Left lobe of liver (tissue), 2 donors: ENCODE measurements around the gene LDLRAD4. TPM values are rescaled to one million over a fixed set of nuclear protein-coding genes. Genes with fewer than 3 reads are reported as not detected.

Experiments used
- ATAC-seq: fragments of 200-7000 bp; cut with Tn5 transposase; one replicate; pipeline ENCODE4 v1.9.1; 2020; ENCODE audit warnings: mild to moderate bottlenecking, moderate library complexity
- DNase-seq: peaks from one replicate; pipeline ENCODE4 v3.0.0-alpha.2; 2020; ENCODE audit warnings: low spot score
- total RNA-seq: library from RNA; stranded (reverse); gene quantifications from one replicate; pipeline ENCODE4 v1.2.1, GENCODE V29; 2021
- donor health status: DM: no; HTN: no; CAD: no; lungs with moderate emphysema.
- donor health status: DM: no; HTN: yes; CAD: no.

LDLRAD4 gene
- total RNA-seq, 1 donor from 2014 or later: 41.9 TPM

DNA sequence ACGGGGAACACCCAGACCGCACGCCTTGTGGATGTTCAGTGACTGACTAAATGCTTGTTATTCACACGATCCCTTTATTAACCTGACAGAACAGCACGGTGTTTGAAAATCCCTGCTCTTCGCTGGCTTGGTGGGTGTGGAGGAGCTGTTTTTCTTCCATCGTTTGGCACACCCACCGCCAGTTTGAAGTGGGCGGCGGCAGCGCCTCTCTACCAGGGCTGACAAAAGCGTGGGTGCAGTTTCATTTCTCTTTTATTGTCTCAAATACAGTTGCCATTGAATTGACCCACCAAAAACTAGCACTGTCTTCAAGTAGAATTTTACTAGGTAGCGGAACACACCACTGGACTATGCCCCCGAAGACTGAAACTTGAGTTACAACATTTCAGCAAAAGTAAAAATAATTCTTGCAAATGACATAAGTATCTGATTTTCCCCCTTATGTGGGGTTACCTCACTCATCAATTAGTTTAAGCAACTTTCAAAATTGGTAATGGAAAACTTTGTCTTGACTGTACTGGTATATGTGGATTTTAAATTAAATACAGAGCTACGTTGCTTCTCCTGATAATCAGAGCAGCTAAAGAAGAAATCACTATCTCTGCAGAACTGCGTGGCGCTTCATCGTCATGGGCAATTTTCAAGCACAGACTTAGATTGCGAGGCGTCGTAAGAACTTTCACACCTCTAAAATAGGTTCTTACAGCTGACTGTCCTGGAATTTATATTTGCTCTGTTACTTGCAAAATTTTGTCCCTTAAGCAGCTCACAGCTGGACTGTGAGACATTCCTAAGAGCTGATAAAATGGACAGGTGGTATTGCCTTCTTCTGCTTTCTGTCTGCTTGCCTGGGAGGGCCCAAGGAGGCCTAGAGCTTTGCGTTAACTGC lies 60.9 kb downstream of the LDLRAD4 start:
- ATAC-seq (no peak), DNase-seq (no peak)

DNA sequence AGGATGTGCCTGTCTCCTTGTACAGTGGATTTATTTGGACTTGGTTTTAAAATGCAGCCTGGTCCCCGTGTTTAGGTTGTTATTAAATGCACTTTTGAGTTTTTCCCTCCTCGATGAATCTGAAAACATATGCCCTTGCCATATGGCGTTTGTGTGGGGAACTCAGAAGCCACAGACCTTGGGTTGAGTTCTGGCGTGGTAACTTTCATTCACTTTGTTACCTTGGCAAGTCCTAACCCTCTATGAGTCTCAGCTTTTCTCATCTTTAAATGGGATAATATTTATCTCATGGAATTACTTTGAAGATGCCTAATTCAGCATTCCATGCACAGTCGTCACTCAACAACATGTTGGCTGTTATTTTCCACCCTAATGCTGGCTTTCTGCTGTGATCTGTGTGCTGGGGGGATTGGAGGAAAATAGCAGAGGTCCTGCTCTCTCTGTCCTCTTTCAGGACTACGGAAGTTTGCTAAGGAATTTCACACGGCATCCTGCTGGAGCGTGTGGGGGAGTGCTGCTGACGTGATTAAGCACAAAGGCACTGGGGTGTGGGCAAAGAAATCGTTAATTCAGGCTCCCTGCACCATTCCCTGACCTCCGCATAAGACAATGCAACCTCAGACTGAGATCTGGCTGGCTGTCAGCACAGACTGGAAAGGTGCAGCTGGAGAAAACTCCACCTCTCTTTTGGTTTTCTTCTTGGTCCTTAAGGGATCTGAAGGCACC lies 61.7 kb downstream of the LDLRAD4 start:
- no peak for DNase-seq
- no peak for ATAC-seq

- DNase-seq (no peak), ATAC-seq (no peak)
These were observed 62.8 kb downstream of the LDLRAD4 start for GRCh38 chr18:13281406-13281805.

GRCh38 chr18:13283746-13284145 lies 65.2 kb downstream of the LDLRAD4 start:
- DNase-seq (no peak), ATAC-seq (no peak)

DNA sequence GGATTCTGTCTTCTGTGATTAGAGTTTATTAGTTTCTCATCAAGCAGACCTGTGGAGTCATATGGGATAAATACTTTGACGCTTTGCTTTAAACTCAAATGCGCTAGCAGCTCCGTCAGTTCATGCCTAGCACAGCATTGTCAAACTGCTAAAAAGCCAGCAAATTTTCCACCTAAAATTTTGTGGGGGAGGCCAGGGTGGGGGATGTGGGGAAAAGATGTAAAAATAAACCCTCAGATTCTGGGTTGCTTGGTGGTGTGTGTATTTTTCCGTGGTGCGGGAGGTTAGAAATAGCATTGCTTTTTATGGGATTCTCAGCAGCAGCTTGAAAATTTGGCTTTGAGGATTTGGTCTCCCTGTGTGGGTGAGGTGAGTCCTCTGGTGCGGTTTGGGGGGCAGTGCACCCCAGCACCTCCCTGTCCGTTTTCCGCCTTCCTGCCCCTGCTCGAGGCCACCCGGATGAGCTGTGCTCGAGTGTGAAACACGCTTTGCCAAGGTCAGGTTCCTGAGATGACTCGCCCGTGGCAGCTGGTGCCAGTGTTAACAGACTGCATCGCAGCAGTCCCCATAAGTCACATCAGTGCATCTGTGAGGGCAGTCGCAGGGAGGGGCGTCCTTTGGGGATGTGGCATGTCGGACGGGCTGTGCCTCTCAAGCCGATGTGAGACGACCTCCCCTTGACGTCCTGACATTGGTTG lies 65.9 kb downstream of the LDLRAD4 start:
- ATAC-seq: no peak

GRCh38 chr18:13285874-13286273 lies 67.3 kb downstream of the LDLRAD4 start:
- ATAC-seq: peak; percentile 78
- DNase-seq: no peak

More for the DNA sequence above, 65.9 kb downstream of the LDLRAD4 start:
- no peak for DNase-seq

DNA sequence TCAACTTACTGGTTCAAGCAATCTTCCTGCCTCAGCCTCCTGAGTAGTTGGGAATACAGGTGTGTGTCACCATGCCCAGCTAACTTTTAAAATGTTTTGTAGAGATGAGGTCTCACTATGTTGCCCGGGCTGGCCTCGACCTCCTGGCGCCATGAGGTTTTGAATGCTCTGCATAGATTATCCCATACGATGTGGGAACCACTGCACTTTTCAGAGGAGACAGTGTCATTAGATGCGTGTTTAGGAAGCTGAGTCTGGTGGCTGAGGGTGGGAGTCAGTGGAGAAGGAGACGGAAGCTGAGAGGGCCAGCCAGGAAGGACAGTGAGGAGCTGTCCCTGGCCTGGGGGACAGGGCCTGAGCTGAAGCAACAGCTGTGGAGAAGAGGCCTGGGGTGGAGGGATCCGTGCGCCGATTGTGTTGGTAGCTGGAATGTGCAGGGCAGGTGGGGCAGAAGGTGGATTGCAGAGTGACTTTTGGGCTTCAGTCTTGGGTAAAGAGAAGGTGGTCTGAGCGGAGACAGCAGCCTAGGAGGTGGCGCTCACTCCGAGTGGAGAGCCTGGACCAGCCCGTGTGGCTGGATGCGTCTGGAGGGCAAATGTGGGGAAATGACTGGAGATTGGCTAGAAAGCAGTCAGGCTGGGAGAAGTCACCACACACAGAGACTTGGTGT lies 68.0 kb downstream of the LDLRAD4 start:
- ATAC-seq (no peak), DNase-seq (no peak)

- no peak for DNase-seq
- no peak for ATAC-seq
These were observed 68.8 kb downstream of the LDLRAD4 start for GRCh38 chr18:13287372-13287771.

- DNase-seq (no peak), ATAC-seq (no peak)
These were observed 70.1 kb downstream of the LDLRAD4 start for GRCh38 chr18:13288509-13289133.

- ATAC-seq: no peak
- DNase-seq: no peak
These were observed 71.1 kb downstream of the LDLRAD4 start for GRCh38 chr18:13289481-13290205.

- ATAC-seq (peak; percentile 77), DNase-seq (no peak)
These were observed 72.3 kb downstream of the LDLRAD4 start for GRCh38 chr18:13290856-13291271.

DNA sequence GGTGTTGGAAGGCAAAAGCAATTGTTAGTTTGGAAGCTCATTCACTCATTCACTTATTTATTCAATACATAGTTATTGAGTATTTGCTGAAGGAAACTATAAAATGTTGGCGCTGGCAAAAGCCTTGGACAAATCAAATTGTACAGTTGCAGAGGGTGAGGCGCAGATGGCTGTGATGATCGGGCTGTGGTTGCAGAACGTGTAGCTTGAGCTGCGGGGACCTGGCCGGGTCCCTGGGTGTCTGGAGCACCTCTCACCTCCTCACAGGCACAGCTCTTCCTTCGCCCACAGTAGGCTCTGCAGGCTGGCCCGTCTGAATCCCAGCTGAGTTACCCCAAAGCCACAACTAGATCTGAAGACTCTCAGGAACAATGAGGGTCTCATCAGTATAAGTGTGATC lies 72.7 kb downstream of the LDLRAD4 start:
- DNase-seq (no peak), ATAC-seq (no peak)

DNA sequence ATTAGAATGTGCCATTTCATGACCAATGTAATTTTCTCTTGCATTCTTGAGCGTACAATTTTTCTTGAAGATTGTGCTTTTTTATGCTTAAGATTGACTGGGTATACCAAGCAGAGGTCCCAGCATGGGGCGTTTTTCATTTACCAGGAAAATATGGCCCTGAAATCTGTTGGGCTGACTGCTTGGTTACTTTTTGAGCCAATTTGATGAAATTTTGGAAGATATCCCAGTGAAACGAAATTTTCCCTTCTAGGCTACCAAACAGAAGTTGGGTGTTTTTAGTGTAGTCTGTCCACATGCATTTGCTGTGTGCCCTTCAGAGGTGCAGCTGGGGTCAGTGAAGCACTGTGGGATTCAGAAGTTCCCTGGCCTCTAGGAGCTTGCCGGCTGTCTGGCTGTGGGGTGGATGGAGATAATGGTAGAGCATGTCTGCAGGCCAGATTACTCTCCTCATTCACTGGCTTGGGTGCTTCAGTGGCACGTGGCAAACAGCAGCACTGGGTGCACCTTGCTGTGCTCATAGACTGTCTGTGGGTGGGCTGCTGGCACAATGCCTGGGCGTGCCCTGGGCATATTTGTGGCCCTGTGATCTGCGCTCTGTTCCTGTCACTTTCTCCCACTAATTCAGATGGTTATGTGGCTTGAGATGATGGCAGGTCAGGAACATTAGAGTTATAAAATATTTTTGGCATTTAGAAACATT lies 73.3 kb downstream of the LDLRAD4 start:
- DNase-seq: no peak

GRCh38 chr18:13292736-13293135 lies 74.2 kb downstream of the LDLRAD4 start:
- no peak for ATAC-seq

More for the DNA sequence above, 73.3 kb downstream of the LDLRAD4 start:
- peak; percentile 40 for ATAC-seq

DNA sequence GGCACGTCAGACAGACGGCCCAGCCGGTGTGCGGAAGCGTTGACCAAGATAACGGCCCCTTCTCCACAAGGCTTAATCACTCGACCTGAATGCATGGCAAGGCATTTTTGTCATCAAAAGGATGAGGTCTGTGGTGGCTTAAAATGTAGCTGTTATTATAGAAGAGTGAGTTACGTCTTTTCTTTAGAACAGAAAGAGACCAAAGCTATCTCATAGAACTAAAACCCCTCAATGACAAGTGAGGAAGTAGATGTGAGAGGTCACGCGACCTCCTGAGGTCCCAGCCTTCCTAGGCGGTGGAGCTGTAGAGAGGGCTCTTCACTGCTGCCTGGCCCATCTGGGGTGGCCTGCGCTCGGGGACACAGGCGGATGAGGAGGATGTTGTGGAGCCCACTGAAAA lies 75.7 kb downstream of the LDLRAD4 start:
- no peak for ATAC-seq
- DNase-seq: no peak

More at GRCh38 chr18:13292736-13293135, 74.2 kb downstream of the LDLRAD4 start:
- no peak for DNase-seq

DNA sequence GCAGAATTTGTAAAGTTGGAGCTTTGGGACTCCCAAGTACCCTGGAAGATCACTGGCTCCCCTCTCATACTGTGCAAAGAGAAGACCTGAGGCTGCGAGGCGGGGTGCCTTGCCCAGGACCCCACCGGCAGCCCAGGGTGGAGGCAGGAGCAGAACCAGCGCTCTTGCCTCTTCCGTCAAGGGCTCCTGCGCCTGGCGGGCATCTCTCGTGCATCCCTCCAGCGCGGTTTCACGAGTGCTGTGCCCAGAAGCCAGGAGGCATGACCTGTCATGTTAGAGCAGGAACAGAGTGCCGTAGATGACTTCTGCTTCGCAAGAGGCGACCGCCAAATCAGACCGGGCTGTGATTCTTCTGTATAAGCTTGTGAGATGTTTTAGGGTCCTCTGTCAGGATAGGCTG lies 77.3 kb downstream of the LDLRAD4 start:
- DNase-seq: no peak
- ATAC-seq: no peak

DNA sequence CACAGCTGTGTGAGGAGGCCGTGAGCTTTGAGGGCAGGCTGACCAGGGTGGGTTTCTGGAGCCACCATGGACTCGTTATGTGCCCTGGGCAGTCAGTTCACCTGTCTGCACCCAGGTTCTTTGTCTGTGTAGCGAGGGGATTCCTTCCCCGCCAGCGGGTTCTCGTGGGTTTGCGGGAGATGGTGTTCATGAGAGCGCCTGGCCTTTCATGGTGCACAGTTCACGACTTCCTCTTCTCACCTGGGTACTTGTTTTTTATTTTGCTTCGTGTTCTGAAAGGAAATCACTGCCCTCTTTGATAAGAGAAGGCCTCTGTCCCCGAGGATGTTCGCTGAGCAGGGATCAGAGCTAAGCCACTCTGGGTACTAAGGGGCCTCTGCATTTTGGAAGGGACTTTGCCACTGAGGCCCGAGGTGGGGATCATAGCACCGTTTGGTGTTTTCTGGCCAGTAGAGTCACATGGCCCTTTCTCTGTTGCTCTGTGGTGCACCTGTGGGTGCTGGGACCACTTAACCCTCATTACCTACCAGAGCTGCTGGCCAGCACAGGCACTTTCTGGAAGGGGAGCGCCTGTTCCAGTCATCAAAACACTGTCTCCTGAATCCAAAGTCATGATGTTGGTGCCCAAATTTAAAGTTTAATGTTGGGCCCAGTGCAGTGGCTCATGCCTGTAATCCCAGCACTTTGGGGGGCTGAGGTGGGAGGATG lies 78.5 kb downstream of the LDLRAD4 start:
- no peak for DNase-seq
- no peak for ATAC-seq

DNA sequence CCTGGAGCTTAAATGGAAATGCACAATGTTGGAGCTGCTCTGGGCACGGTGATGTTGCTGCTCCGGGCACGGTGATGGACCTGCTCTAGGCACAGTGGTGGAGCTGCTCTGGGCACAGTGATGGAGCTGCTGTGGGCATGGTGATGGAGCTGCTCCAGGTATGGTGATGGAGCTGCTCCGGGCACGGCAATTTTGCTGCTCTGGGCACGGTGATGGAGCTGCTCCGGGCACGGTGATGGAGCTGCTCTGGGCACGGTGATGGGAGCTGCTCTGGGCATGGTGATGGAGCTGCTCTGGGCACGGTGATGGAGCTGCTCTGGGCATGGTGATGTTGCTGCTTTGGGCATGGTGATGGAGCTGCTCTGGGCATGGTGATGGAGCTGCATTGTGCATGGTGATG lies 79.7 kb downstream of the LDLRAD4 start:
- ATAC-seq (no peak), DNase-seq (no peak)
